Ovary (tissue), 3 donors: ENCODE data around the gene MAGEA12.
"Not testable (repeated sequence)": the region's sequence is repeated elsewhere in the genome, so short reads cannot be mapped to it uniquely, and the experiment has no call there.

Experiments
- CTCF ChIP-seq, 3 donors: fragments of 450-650 bp in 2 of 3; fragments of 200-600 bp in 1 of 3; IDR thresholded peaks; one replicate each; pipeline versions ENCODE4 v1.5.1 to v1.8.0; 2016 to 2022; ENCODE audit warnings: antibody characterized with exemption in 3 of 3, mild to moderate bottlenecking in 1 of 3
- EP300 ChIP-seq: sonication (generic); formaldehyde crosslinking; IDR thresholded peaks from one replicate; pipeline ENCODE4 v1.6.1; 2017; ENCODE audit warnings: antibody characterized with exemption
- POLR2A ChIP-seq: fragments of 450-650 bp; IDR thresholded peaks from one replicate; pipeline ENCODE4 v1.6.1; 2017; ENCODE audit warnings: antibody characterized with exemption, mild to moderate bottlenecking, moderate library complexity
- donor health status: DM: no; HTN: no; CAD: no.

GRCh38 chrX:152713815-152714787 lies 19.5 kb upstream of the MAGEA12 start, which contains the start of gene MAGEA2B:
- TF ChIP-seq CTCF (IDR thresholded peaks at IDR 0.05); POLR2A; EP300: not testable (repeated sequence)
